SU-DHL-6 (cell line): ENCODE results near the gene FAM53B.

Experiments
- CTCF ChIP-seq: fragments of 200-600 bp; sonication (generic); IDR thresholded peaks from one replicate; pipeline ENCODE4 v1.5.1; 2017; ENCODE audit warnings: antibody characterized with exemption, mild to moderate bottlenecking, low read length, moderate library complexity; ENCODE audit not compliant: insufficient read depth, poor library complexity, severe bottlenecking
- EZH2phosphoT487 ChIP-seq: fragments of 200-600 bp; sonication (generic), shearing (Covaris generic); conservative IDR thresholded peaks from 2 replicates; pipeline ENCODE4 v1.6.1; 2018; ENCODE audit warnings: mild to moderate bottlenecking, antibody characterized with exemption, low read length, moderate library complexity, mixed read lengths

GRCh38 chr10:124688386-124688785 is 55.8 kb downstream of the FAM53B start:
- no peak for TF ChIP-seq CTCF
- TF ChIP-seq EZH2phosphoT487: no peak
